Hematopoietic multipotent progenitor cell treated with erythropoietin and hydrocortisone succinate and interleukin-3 and kit ligand, for 17 days (in vitro differentiated cells): ENCODE results near the gene CGB2.

Experiments
- DNase-seq: peaks from one replicate; pipeline ENCODE4 v3.0.0-alpha.2; 2015; ENCODE audit warnings: low spot score

The CGB2 gene

GRCh38 chr19:49067554-49067953 lies 35.9 kb downstream of the CGB2 start:
- DNase-seq: no peak

- DNase-seq: no peak
Measured at GRCh38 chr19:49069026-49069425, 37.3 kb downstream of the CGB2 start.

- no peak for DNase-seq
Measured at GRCh38 chr19:49070416-49070815, 38.7 kb downstream of the CGB2 start.

GRCh38 chr19:49071860-49072547 lies 40.3 kb downstream of the CGB2 start:
- no peak for DNase-seq

GRCh38 chr19:49073514-49074378 lies 42.1 kb downstream of the CGB2 start:
- no peak for DNase-seq

- peak; percentile 27 for DNase-seq
Measured at GRCh38 chr19:49074869-49075268, 43.2 kb downstream of the CGB2 start.

GRCh38 chr19:49080392-49080791 lies 48.7 kb downstream of the CGB2 start:
- DNase-seq: no peak

- no peak for DNase-seq
Measured at GRCh38 chr19:49081273-49081672, 49.6 kb downstream of the CGB2 start.
